Anterior cingulate cortex (tissue), 58 donors: ENCODE measurements around the gene ZNF516.

ENCODE experiments used
- DNase-seq, 58 donors: peaks; one replicate each; lab custom pipeline; 2025; lab: John Stamatoyannopoulos, UW

ZNF516 gene

GRCh38 chr18:76515576-76515975, 20.5 kb upstream of the ZNF516 start:
- DNase-seq, result no peak

- DNase-seq, result no peak
Measured at GRCh38 chr18:76514573-76514972, 19.5 kb upstream of the ZNF516 start.

GRCh38 chr18:76507830-76508385, 12.9 kb upstream of the ZNF516 start:
- DNase-seq, result no peak

GRCh38 chr18:76506974-76507764, 12.1 kb upstream of the ZNF516 start:
- no peak for DNase-seq

- no peak for DNase-seq
Measured at GRCh38 chr18:76506395-76506794, 11.4 kb upstream of the ZNF516 start.

- no peak for DNase-seq
Measured at GRCh38 chr18:76505614-76506013, 10.6 kb upstream of the ZNF516 start.

- DNase-seq, result no peak
Measured at GRCh38 chr18:76504749-76505148, 9.7 kb upstream of the ZNF516 start.

GRCh38 chr18:76503649-76504386, 8.8 kb upstream of the ZNF516 start:
- DNase-seq, result peak in 2 of 58 donors; percentile 31 to 36

GRCh38 chr18:76502551-76502950, 7.5 kb upstream of the ZNF516 start:
- DNase-seq, result no peak

- DNase-seq, result no peak
Measured at GRCh38 chr18:76499637-76500340, 4.7 kb upstream of the ZNF516 start.

GRCh38 chr18:76499021-76499420, 4.0 kb upstream of the ZNF516 start:
- no peak for DNase-seq

GRCh38 chr18:76498064-76498463, 3.0 kb upstream of the ZNF516 start:
- no peak for DNase-seq

- DNase-seq, result no peak
Measured at GRCh38 chr18:76497021-76497420, 2.0 kb upstream of the ZNF516 start.

- peak in 8 of 58 donors; percentile 20 to 48 (median 32) for DNase-seq
Measured at GRCh38 chr18:76496194-76496890, 1.3 kb upstream of the ZNF516 start.

- DNase-seq, result peak in 4 of 58 donors; percentile 24 to 45 (median 29)
Measured at GRCh38 chr18:76495435-76496193, 572 bp upstream of the ZNF516 start.

- DNase-seq, result peak in 9 of 58 donors; percentile 30 to 55 (median 36)
Measured at GRCh38 chr18:76494231-76495005, 624 bp downstream of the ZNF516 start.

GRCh38 chr18:76493213-76494161, 1.6 kb downstream of the ZNF516 start:
- peak in 6 of 58 donors; percentile 36 to 76 (median 59) for DNase-seq
